H9 (cell line): ENCODE data around the gene CYP39A1. TPM values are rescaled to one million over a fixed set of nuclear protein-coding genes. Genes with fewer than 3 reads are reported as not detected.

ENCODE experiments used
- DNase-seq: peaks from one replicate; pipeline ENCODE4 v3.0.0-alpha.2; 2017
- H2AFZ ChIP-seq: one replicate; pipeline ENCODE4 v1.6.1; 2013; ENCODE audit warnings: mild to moderate bottlenecking, low read length, control low read depth, moderate library complexity
- H2AK5ac ChIP-seq: 2 replicates; pipeline ENCODE4 v1.6.1; 2013; ENCODE audit warnings: low read length, control low read depth, mixed read lengths; ENCODE audit not compliant: insufficient read length
- H2BK120ac ChIP-seq: one replicate; pipeline ENCODE4 v1.6.1; 2013; ENCODE audit warnings: low read depth, mild to moderate bottlenecking, low read length, control low read depth, inconsistent platforms; ENCODE audit not compliant: poor library complexity, severe bottlenecking
- H2BK12ac ChIP-seq: 2 replicates; pipeline ENCODE4 v1.6.1; 2013; ENCODE audit warnings: low read length, control low read depth, mixed read lengths, low read depth; ENCODE audit not compliant: insufficient read length
- H2BK15ac ChIP-seq: 2 replicates; pipeline ENCODE4 v1.6.1; 2013; ENCODE audit warnings: low read depth, low read length, control low read depth
- H2BK20ac ChIP-seq: one replicate; pipeline ENCODE4 v1.6.1; 2013; ENCODE audit warnings: low read depth, mild to moderate bottlenecking, low read length, control low read depth, inconsistent platforms; ENCODE audit not compliant: poor library complexity, severe bottlenecking
- H2BK5ac ChIP-seq: 2 replicates; pipeline ENCODE4 v1.6.1; 2013; ENCODE audit warnings: low read length, control low read depth, mixed read lengths; ENCODE audit not compliant: insufficient read length
- H3K14ac ChIP-seq: 2 replicates; pipeline ENCODE4 v1.6.1; 2013; ENCODE audit warnings: low read length, control low read depth; ENCODE audit not compliant: insufficient read depth
- H3K18ac ChIP-seq: 2 replicates; pipeline ENCODE4 v1.6.1; 2013; ENCODE audit warnings: low read depth, mild to moderate bottlenecking, mixed read lengths, low read length, control low read depth; ENCODE audit not compliant: insufficient read length
- H3K23ac ChIP-seq: 2 replicates; pipeline ENCODE4 v1.6.1; 2013; ENCODE audit warnings: low read length, control low read depth, mixed read lengths, low read depth; ENCODE audit not compliant: insufficient read length
- H3K23me2 ChIP-seq: 2 replicates; pipeline ENCODE4 v1.6.1; 2013; ENCODE audit warnings: low read depth, mild to moderate bottlenecking, mixed read lengths, low read length, control low read depth; ENCODE audit not compliant: insufficient read length, poor library complexity, severe bottlenecking
- H3K27ac ChIP-seq: 2 replicates; pipeline ENCODE4 v1.5.1; 2013; ENCODE audit warnings: low read length, control low read depth, mixed read lengths, low read depth; ENCODE audit not compliant: insufficient read length
- H3K27me3 ChIP-seq: 2 replicates; pipeline ENCODE4 v1.6.1; 2013; ENCODE audit warnings: low read length, control low read depth, inconsistent platforms; ENCODE audit not compliant: insufficient read depth
- H3K4ac ChIP-seq: 2 replicates; pipeline ENCODE4 v1.6.1; 2013; ENCODE audit warnings: low read depth, mild to moderate bottlenecking, control low read depth, inconsistent platforms, low read length, moderate library complexity
- H3K4me1 ChIP-seq: 2 replicates; pipeline ENCODE4 v1.6.1; 2013; ENCODE audit warnings: low read length, control low read depth, inconsistent platforms; ENCODE audit not compliant: insufficient read depth
- H3K4me2 ChIP-seq: 2 replicates; pipeline ENCODE4 v1.6.1; 2013; ENCODE audit warnings: low read length, control low read depth, mixed read lengths; ENCODE audit not compliant: insufficient read length, insufficient read depth
- H3K56ac ChIP-seq: 2 replicates; pipeline ENCODE4 v1.6.1; 2013; ENCODE audit warnings: low read depth, mild to moderate bottlenecking, mixed read lengths, low read length, control low read depth; ENCODE audit not compliant: insufficient read length
- H3K79me1 ChIP-seq: 2 replicates; pipeline ENCODE4 v1.6.1; 2013; ENCODE audit warnings: low read depth, mild to moderate bottlenecking, moderate library complexity, low read length, control low read depth, inconsistent platforms; ENCODE audit not compliant: insufficient read depth, poor library complexity, severe bottlenecking
- H3K79me2 ChIP-seq: 2 replicates; pipeline ENCODE4 v1.6.1; 2013; ENCODE audit warnings: low read length, control low read depth, inconsistent platforms; ENCODE audit not compliant: insufficient read depth
- H3K9ac ChIP-seq: 2 replicates; pipeline ENCODE4 v1.6.1; 2013; ENCODE audit warnings: low read length, control low read depth, mixed read lengths; ENCODE audit not compliant: insufficient read length; ENCODE audit errors: extremely low read depth
- H3K9me3 ChIP-seq: one replicate; pipeline ENCODE4 v1.6.1; 2013; ENCODE audit warnings: low read depth, low read length, inconsistent platforms; ENCODE audit not compliant: control insufficient read depth
- H3T11ph ChIP-seq: one replicate; pipeline ENCODE4 v1.6.1; 2013; ENCODE audit warnings: mild to moderate bottlenecking, low read length, control low read depth, inconsistent platforms
- H4K20me1 ChIP-seq: one replicate; pipeline ENCODE4 v1.6.1; 2013; ENCODE audit not compliant: control insufficient read depth, insufficient read length, insufficient read depth
- H4K5ac ChIP-seq: 2 replicates; pipeline ENCODE4 v1.6.1; 2013; ENCODE audit warnings: low read depth, mild to moderate bottlenecking, mixed read lengths, low read length, control low read depth; ENCODE audit not compliant: insufficient read length
- H4K8ac ChIP-seq: replicated peaks from 2 replicates; pipeline ENCODE4 v1.6.1; 2013; ENCODE audit warnings: low read length, control low read depth, mixed read lengths, low read depth; ENCODE audit not compliant: insufficient read length
- H4K91ac ChIP-seq: 2 replicates; pipeline ENCODE4 v1.6.1; 2013; ENCODE audit warnings: low read depth, mild to moderate bottlenecking, moderate library complexity, mixed read lengths, low read length, control low read depth; ENCODE audit not compliant: insufficient read length
- H3K27ac Mint-ChIP-seq, 3 experiments: 2 replicates in 2 of 3; 3 replicates in 1 of 3; pipeline ENCODE4 v1.8.0; 2020 to 2021; ENCODE audit warnings: mixed read lengths in 3 of 3, mild to moderate bottlenecking in 1 of 3, moderate library complexity in 1 of 3
- H3K27me3 Mint-ChIP-seq: 2 replicates; pipeline ENCODE4 v1.8.0; 2021; ENCODE audit warnings: low read depth, mild to moderate bottlenecking, moderate library complexity, mixed read lengths
- H3K36me3 Mint-ChIP-seq, 3 experiments: 2 replicates in 2 of 3; 3 replicates in 1 of 3; pipeline ENCODE4 v1.8.0; 2020 to 2021; ENCODE audit warnings: low read depth in 3 of 3, mixed read lengths in 3 of 3; ENCODE audit not compliant: insufficient read depth in 1 of 3
- H3K4me1 Mint-ChIP-seq, 2 experiments: 2 replicates each; pipeline ENCODE4 v1.8.0; 2020; ENCODE audit warnings: mixed read lengths in 2 of 2
- H3K4me3 Mint-ChIP-seq, 2 experiments: 2 replicates in 1 of 2; 3 replicates in 1 of 2; pipeline ENCODE4 v1.8.0; 2020 to 2021; ENCODE audit warnings: mild to moderate bottlenecking in 2 of 2, mixed read lengths in 2 of 2, moderate library complexity in 1 of 2
- H3K9me3 Mint-ChIP-seq, 2 experiments: 2 replicates in 1 of 2; 3 replicates in 1 of 2; pipeline ENCODE4 v1.8.0; 2020; ENCODE audit warnings: mild to moderate bottlenecking in 2 of 2, mixed read lengths in 2 of 2, moderate library complexity in 1 of 2
- CTCF ChIP-seq: fragments of 200-600 bp; sonication (generic); conservative IDR thresholded peaks from 3 replicates; pipeline ENCODE4 v1.8.0; 2021; ENCODE audit warnings: antibody characterized with exemption, mild to moderate bottlenecking
- total RNA-seq: library from RNA; stranded (reverse); gene quantifications from 2 replicates; pipeline ENCODE4 v1.2.1, GENCODE V29; 2021

The CYP39A1 gene
- total RNA-seq, 1 experiment from 2014 or later = 0.50 TPM

- no peak overlapping the region for H3K4me3 Mint-ChIP-seq
- Histone ChIP-seq H3K23me2 (no peaks in the 10 kb centered on the region), H2BK120ac (no peak overlapping the region), H2AFZ (no peak overlapping the region), H3K18ac (no peak overlapping the region), H2AK5ac (no peak overlapping the region), H3T11ph (no peak overlapping the region), H2BK15ac (no peak overlapping the region), H2BK20ac (no peak overlapping the region), H3K79me1 (no peaks in the 10 kb centered on the region), H3K56ac (no peak overlapping the region), H3K27me3 (no peaks in the 10 kb centered on the region), H3K79me2 (no peaks in the 10 kb centered on the region; the same call in 1 of the 2 replicates), H3K4me1 (no peaks in the 10 kb centered on the region), H2BK12ac (no peak overlapping the region), H3K9me3 (no peaks in the 10 kb centered on the region), H4K20me1 (no peaks in the 10 kb centered on the region), H4K91ac (no peak overlapping the region), H3K9ac (no peak overlapping the region), H3K14ac (no peak overlapping the region), H3K23ac (no peak overlapping the region), H4K8ac (no peak overlapping the region), H3K27ac (no peak overlapping the region), H2BK5ac (no peak overlapping the region), H3K4me2 (no peak overlapping the region), H3K4ac (no peak overlapping the region), H4K5ac (no peak overlapping the region)
- no peaks in the 10 kb centered on the region for H3K4me1 Mint-ChIP-seq
- no peak for TF ChIP-seq CTCF
- H3K27me3 Mint-ChIP-seq = 0 out of 2 replicates have a peak, but pooled peaks cover 2% of the 10 kb centered on the region
- H3K9me3 Mint-ChIP-seq = no peaks in the 10 kb centered on the region
- H3K36me3 Mint-ChIP-seq = no peaks in the 10 kb centered on the region
- no peak for DNase-seq
- no peak overlapping the region for H3K27ac Mint-ChIP-seq
These were observed 148.4 kb downstream of the CYP39A1 start for GRCh38 chr6:46504242-46504641.
